B cell (primary cell): ENCODE data around the gene PLEKHM1. TPM values are rescaled to one million over a fixed set of nuclear protein-coding genes. Genes with fewer than 3 reads are reported as not detected.

Source experiments
- ATAC-seq: fragments of 200-7000 bp; cut with Tn5 transposase; one replicate; pipeline ENCODE4 v1.10.0; 2021; ENCODE audit warnings: low read depth, mild to moderate bottlenecking, moderate number of reproducible peaks, moderate library complexity
- CTCF ChIA-PET: fragments of 350-600 bp; sonication (Branson Sonifier 250); formaldehyde crosslinking; loops from one replicate; lab custom pipeline; 2021; ENCODE audit warnings: antibody characterized with exemption, inconsistent platforms; lab: Charles Lee
- POLR2A ChIA-PET: fragments of 350-600 bp; sonication (Branson Sonifier 250); formaldehyde crosslinking; loops from one replicate; lab custom pipeline; 2021; ENCODE audit warnings: antibody characterized with exemption; lab: Charles Lee
- DNase-seq: peaks from one replicate; pipeline ENCODE4 v3.0.0; 2013
- H2AFZ ChIP-seq: 2 replicates; pipeline ENCODE4 v1.6.1; 2012; ENCODE audit warnings: mild to moderate bottlenecking, low read depth, low read length; ENCODE audit not compliant: insufficient read depth, poor library complexity, severe bottlenecking
- H3K27ac ChIP-seq, 2 donors: 1 replicate in 1 of 2; 2 replicates in 1 of 2; pipeline ENCODE4 v1.5.1; 2012 to 2013; ENCODE audit warnings: low read length in 2 of 2, mild to moderate bottlenecking in 2 of 2, moderate library complexity in 1 of 2
- H3K27me3 ChIP-seq, 4 experiments: fragments of 200-600 bp in 1 of 4; sonication (generic) in 1 of 4; replicated peaks in 1 of 4; 1 replicate in 2 of 4; 2 replicates in 2 of 4; pipeline versions ENCODE4 v1.6.1 to v1.7.0; 2013 to 2016; ENCODE audit warnings: low read length in 3 of 4, mild to moderate bottlenecking in 2 of 4, mixed read lengths in 1 of 4, moderate library complexity in 1 of 4; ENCODE audit not compliant: insufficient read depth in 4 of 4, control insufficient read depth in 3 of 4; ENCODE audit errors: control extremely low read depth in 1 of 4
- H3K36me3 ChIP-seq, 2 experiments: replicated peaks in 1 of 2; 1 replicate in 1 of 2; 2 replicates in 1 of 2; pipeline versions ENCODE4 v1.6.1 to v1.7.1; 2013; ENCODE audit warnings: low read length in 1 of 2; ENCODE audit not compliant: insufficient read depth in 2 of 2, control insufficient read depth in 1 of 2; ENCODE audit errors: control extremely low read depth in 1 of 2, extremely low read depth in 1 of 2
- H3K4me1 ChIP-seq, 2 donors: fragments of 200-600 bp in 1 of 2; sonication (generic) in 1 of 2; 1 replicate in 1 of 2; 2 replicates in 1 of 2; pipeline versions ENCODE4 v1.5.1 to v1.6.1; 2013 to 2017; ENCODE audit warnings: low read length in 2 of 2; ENCODE audit not compliant: control insufficient read depth in 2 of 2, insufficient read depth in 2 of 2
- H3K4me2 ChIP-seq: replicated peaks from 2 replicates; pipeline ENCODE3; 2012; ENCODE audit warnings: mild to moderate bottlenecking, low read depth, low read length; ENCODE audit not compliant: poor library complexity, severe bottlenecking
- H3K4me3 ChIP-seq, 5 experiments: fragments of 200-600 bp in 1 of 5; sonication (generic) in 1 of 5; 1 replicate in 3 of 5; 2 replicates in 2 of 5; pipeline versions ENCODE4 v1.5.1 to v1.7.0; 2011 to 2016; ENCODE audit warnings: low read length in 4 of 5, mild to moderate bottlenecking in 4 of 5, low read depth in 2 of 5, control low read depth in 1 of 5, moderate library complexity in 1 of 5; ENCODE audit not compliant: insufficient read depth in 1 of 5; ENCODE audit errors: control extremely low read depth in 1 of 5, extremely low read depth in 1 of 5
- H3K79me2 ChIP-seq: fragments of 200-600 bp; sonication (generic); one replicate; pipeline ENCODE4 v1.6.0; 2016; ENCODE audit warnings: low read length; ENCODE audit not compliant: control insufficient read depth, insufficient read depth
- H3K9ac ChIP-seq: fragments of 200-600 bp; sonication (generic); 2 replicates; pipeline ENCODE4 v1.6.1; 2017; ENCODE audit warnings: mild to moderate bottlenecking, low read length, moderate library complexity
- H3K9me3 ChIP-seq, 3 donors: one replicate each; pipeline versions ENCODE4 v1.6.1 to v1.7.1; 2013; ENCODE audit warnings: low read length in 2 of 3; ENCODE audit not compliant: control insufficient read depth in 2 of 3, insufficient read depth in 1 of 3; ENCODE audit errors: control extremely low read depth in 1 of 3
- H4K20me1 ChIP-seq: 2 replicates; pipeline ENCODE4 v1.6.0; 2012; ENCODE audit warnings: mild to moderate bottlenecking, low read length; ENCODE audit not compliant: insufficient read depth, control insufficient read depth, poor library complexity, severe bottlenecking
- H3K27ac Mint-ChIP-seq: one replicate; pipeline ENCODE4 v1.8.0; 2021; ENCODE audit warnings: mixed read lengths
- H3K27me3 Mint-ChIP-seq: one replicate; pipeline ENCODE4 v1.8.0; 2021; ENCODE audit warnings: mixed read lengths
- H3K4me1 Mint-ChIP-seq: one replicate; pipeline ENCODE4 v1.8.0; 2021; ENCODE audit warnings: mixed read lengths
- H3K4me3 Mint-ChIP-seq: one replicate; pipeline ENCODE4 v1.8.0; 2021; ENCODE audit warnings: mixed read lengths
- H3K9me3 Mint-ChIP-seq: one replicate; pipeline ENCODE4 v1.8.0; 2022; ENCODE audit warnings: mixed read lengths; ENCODE audit not compliant: insufficient read depth
- CTCF ChIP-seq: fragments of 200-600 bp; IDR thresholded peaks from one replicate; pipeline ENCODE4 v1.8.0; 2022; ENCODE audit warnings: antibody characterized with exemption, mild to moderate bottlenecking
- EZH2 ChIP-seq: IDR thresholded peaks from 2 replicates; pipeline ENCODE4 v1.6.1; 2012; ENCODE audit warnings: borderline replicate concordance, low read depth, mild to moderate bottlenecking, moderate library complexity, low read length; ENCODE audit not compliant: insufficient read depth, poor library complexity, severe bottlenecking
- WGBS: methylation state at CpG from one replicate; pipeline ENCODE4 v1.1.5; 2013; ENCODE audit warnings: missing lambda C conversion rate; ENCODE audit not compliant: insufficient coverage; 5-methylcytosine and 5-hydroxymethylcytosine counted together
- intact Hi-C: fragments of 100-400 bp; cut with micrococcal nuclease; formaldehyde crosslinking; loops from one replicate; pipeline ENCODE4 v1.10.0; 2022
- polyA plus RNA-seq: library from polyadenylated mRNA; depleted of rRNA; stranded (reverse); fragments of >200 nt; gene quantifications from 2 replicates; pipeline ENCODE4 v1.2.3, GENCODE V29; 2012
- total RNA-seq, 2 donors: library from RNA; stranded (reverse); fragments of 120-200 nt in 1 of 2; gene quantifications; 1 replicate in 1 of 2; 2 replicates in 1 of 2; pipeline versions ENCODE4 v1.2.3 to v1.2.4, GENCODE V29; 2013 to 2022

The PLEKHM1 gene
- total and polyA plus RNA-seq, 2 donors (not counting 1 experiment from before 2014, with no cell fraction given): 26.2 to 73.9 TPM

- Mint-ChIP-seq H3K9me3 (no peaks in the 10 kb centered on the region), H3K27me3 (no peaks in the 10 kb centered on the region), H3K4me3 (no peak overlapping the region), H3K27ac (no peak overlapping the region), H3K4me1 (peaks cover 31% of the 10 kb centered on the region)
- H3K9ac ChIP-seq: no peak overlapping the region
- CTCF ChIA-PET: interaction anchor here (0.6 to 6.5 kb wide), 8 partner anchors 9 to 51 kb away, joined by 3 to 71 read pairs (median 4); no protein-coding TSS in a partner anchor
- intact Hi-C loops: no loop called here
- no peaks in the 10 kb centered on the region for H3K36me3 ChIP-seq
- no peaks in the 10 kb centered on the region for H3K79me2 ChIP-seq
- ATAC-seq (no peak), DNase-seq (peak; percentile 21)
- no peak overlapping the region for H3K27ac ChIP-seq
- WGBS: 88% methylated on average over 10 of the region's 11 CpGs
- no peaks in the 10 kb centered on the region for H3K27me3 ChIP-seq
- TF ChIP-seq CTCF (no peak), EZH2 (no peak)
- H3K4me1 ChIP-seq: peaks cover 33 to 48% of the 10 kb centered on the region in 2 donors
- no peak overlapping the region for H3K4me3 ChIP-seq
- H2AFZ ChIP-seq: no peak overlapping the region
- peak overlapping the region; percentile 79 for H3K4me2 ChIP-seq
- H4K20me1 ChIP-seq: no peaks in the 10 kb centered on the region
- POLR2A ChIA-PET: interaction anchor here (0.6 to 2.5 kb wide), 2 partner anchors 14 to 17 kb away, joined by 3 to 10 read pairs; no protein-coding TSS in a partner anchor
- H3K9me3 ChIP-seq: no peaks in the 10 kb centered on the region
Observed at GRCh38 chr17:45427181-45427835, 63.2 kb downstream of the PLEKHM1 start.

GRCh38 chr17:45426561-45426960, 64.0 kb downstream of the PLEKHM1 start:
- Mint-ChIP-seq H3K9me3 (no peaks in the 10 kb centered on the region), H3K4me3 (no peak overlapping the region), H3K4me1 (peaks cover 29% of the 10 kb centered on the region), H3K27ac (peak overlapping the region; percentile 13), H3K27me3 (no peaks in the 10 kb centered on the region)
- DNase-seq: peak; percentile 14
- H3K79me2 ChIP-seq: no peaks in the 10 kb centered on the region
- no peak overlapping the region for H3K9ac ChIP-seq
- H3K4me3 ChIP-seq: no peak overlapping the region
- intact Hi-C loops: no loop called here
- no peaks in the 10 kb centered on the region for H3K36me3 ChIP-seq
- no peaks in the 10 kb centered on the region for H3K9me3 ChIP-seq
- no peaks in the 10 kb centered on the region for H4K20me1 ChIP-seq
- 84% methylated on average over 7 of the region's 7 CpGs for WGBS
- H3K4me1 ChIP-seq: peaks cover 29 to 44% of the 10 kb centered on the region in 2 donors
- ATAC-seq: no peak
- H3K27me3 ChIP-seq: no peaks in the 10 kb centered on the region
- no peak overlapping the region for H3K27ac ChIP-seq
- no peak for TF ChIP-seq EZH2
- TF ChIP-seq CTCF: no peak
- no peak overlapping the region for H3K4me2 ChIP-seq
- ChIA-PET CTCF (interaction anchor here (0.7 to 6.5 kb wide), 5 partner anchors 8 to 139 kb away, joined by 3 to 71 read pairs (median 4); no protein-coding TSS in a partner anchor), POLR2A (interaction anchor here (0.6 to 2.5 kb wide), 2 partner anchors 14 to 16 kb away, joined by 3 to 10 read pairs; no protein-coding TSS in a partner anchor)
- H2AFZ ChIP-seq: no peak overlapping the region
